OCI-LY7 (cell line): ENCODE results near the gene TMCC1. TPM values are rescaled to one million over a fixed set of nuclear protein-coding genes. Genes with fewer than 3 reads are reported as not detected.

Experiments
- BruUV-seq: library from RNA; stranded (reverse); fragments of 400-500 nt; replicated peaks from 2 replicates; lab custom pipeline; 2021; lab: Mats Ljungman, UMichigan
- CTCF ChIA-PET: fragments of 300-600 bp; sonication (Branson Sonifier 250); formaldehyde crosslinking; loops from one replicate; lab custom pipeline; 2022; ENCODE audit warnings: antibody characterized with exemption; ENCODE audit not compliant: unreplicated experiment; lab: Charles Lee
- POLR2A ChIA-PET: fragments of 300-600 bp; sonication (Branson Sonifier 250); formaldehyde crosslinking; loops from one replicate; lab custom pipeline; 2022; ENCODE audit warnings: antibody characterized with exemption; lab: Charles Lee
- DNase-seq: peaks from one replicate; pipeline ENCODE4 v3.0.0-alpha.2; 2015; ENCODE audit warnings: low spot score
- H2AFZ ChIP-seq: fragments of 200-600 bp; sonication (generic), shearing (Covaris generic); 2 replicates; pipeline ENCODE4 v1.6.1; 2014; ENCODE audit warnings: mild to moderate bottlenecking, antibody characterized with exemption, low read length, moderate library complexity
- H3K27ac ChIP-seq: fragments of 200-600 bp; sonication (generic); 2 replicates; pipeline ENCODE4 v1.5.1; 2014; ENCODE audit warnings: mixed run types, low read depth, mild to moderate bottlenecking, moderate library complexity, low read length, inconsistent platforms; ENCODE audit not compliant: poor library complexity, severe bottlenecking
- H3K36me3 ChIP-seq: fragments of 200-600 bp; sonication (generic); 2 replicates; pipeline ENCODE4 v1.6.1; 2014; ENCODE audit warnings: mild to moderate bottlenecking, antibody characterized with exemption, low read length, moderate library complexity, mixed read lengths; ENCODE audit not compliant: insufficient read depth
- H3K4me1 ChIP-seq: fragments of 200-600 bp; sonication (generic); 2 replicates; pipeline ENCODE4 v1.5.1; 2014; ENCODE audit warnings: mild to moderate bottlenecking, low read length; ENCODE audit not compliant: insufficient read depth, poor library complexity, severe bottlenecking
- H3K4me2 ChIP-seq: fragments of 200-600 bp; sonication (generic); 2 replicates; pipeline ENCODE4 v1.6.1; 2014; ENCODE audit warnings: mild to moderate bottlenecking, low read length
- H3K4me3 ChIP-seq: fragments of 200-600 bp; sonication (generic); 2 replicates; pipeline ENCODE4 v1.5.1; 2014; ENCODE audit warnings: mild to moderate bottlenecking, low read depth, low read length; ENCODE audit not compliant: poor library complexity, severe bottlenecking
- H3K79me2 ChIP-seq: fragments of 200-600 bp; sonication (generic); 2 replicates; pipeline ENCODE4 v1.6.1; 2016; ENCODE audit warnings: low read depth, mild to moderate bottlenecking, low read length, moderate library complexity, mixed read lengths; ENCODE audit not compliant: insufficient read depth
- H3K9me2 ChIP-seq: fragments of 200-600 bp; sonication (generic); 2 replicates; pipeline ENCODE4 v1.6.1; 2016; ENCODE audit warnings: mild to moderate bottlenecking, low read length, mixed read lengths; ENCODE audit not compliant: insufficient read depth
- H3K9me3 ChIP-seq: fragments of 200-600 bp; sonication (generic); 2 replicates; pipeline ENCODE4 v1.6.1; 2014; ENCODE audit warnings: mild to moderate bottlenecking, mixed run types, low read length, mixed read lengths
- H4K20me1 ChIP-seq: fragments of 200-600 bp; sonication (generic); 2 replicates; pipeline ENCODE4 v1.6.1; 2014; ENCODE audit warnings: mild to moderate bottlenecking, antibody characterized with exemption, low read length, moderate library complexity, mixed read lengths; ENCODE audit not compliant: insufficient read depth
- CTCF ChIP-seq: fragments of 200-600 bp; sonication (generic); conservative IDR thresholded peaks from 2 replicates; pipeline ENCODE4 v1.5.1; 2014; ENCODE audit warnings: mild to moderate bottlenecking, antibody characterized with exemption, low read length, moderate library complexity, mixed read lengths
- EZH2phosphoT487 ChIP-seq: fragments of 200-600 bp; sonication (generic); IDR thresholded peaks from 2 replicates; pipeline ENCODE4 v1.6.1; 2018; ENCODE audit warnings: low read depth, borderline replicate concordance, mild to moderate bottlenecking, mixed run types, antibody characterized with exemption, low read length, moderate library complexity, mixed read lengths
- intact Hi-C: fragments of 100-400 bp; cut with micrococcal nuclease; formaldehyde crosslinking; loops from one replicate; pipeline ENCODE4 v1.10.0; 2022; ENCODE audit not compliant: unreplicated experiment
- total RNA-seq, 2 experiments: library from RNA; depleted of rRNA in 1 of 2; stranded (reverse); fragments of >200 nt in 1 of 2; shearing (Covaris generic) in 1 of 2; gene quantifications; 2 replicates each; pipeline ENCODE4 v1.2.3, GENCODE V29; 2014 to 2022

The TMCC1 gene
- total RNA-seq, 2 experiments from 2014 or later: 31.7 to 38.8 TPM

GRCh38 chr3:129777806-129778205 lies 115.7 kb downstream of the TMCC1 start:
- no peak for TF ChIP-seq EZH2phosphoT487
- no peak for TF ChIP-seq CTCF
- Histone ChIP-seq H3K9me3 (peaks cover 12% of the 10 kb centered on the region; the same call in 1 of the 2 replicates), H3K4me1 (peaks cover 3% of the 10 kb centered on the region), H3K4me3 (no peak overlapping the region), H3K27ac (no peak overlapping the region), H4K20me1 (no peaks in the 10 kb centered on the region), H3K36me3 (peaks cover 28% of the 10 kb centered on the region), H3K9me2 (no peaks in the 10 kb centered on the region), H2AFZ (no peak overlapping the region), H3K4me2 (no peak overlapping the region), H3K79me2 (no peaks in the 10 kb centered on the region)
- POLR2A ChIA-PET: no interaction called here
- intact Hi-C loops: no loop called here
- no TSS peak for BruUV-seq
- CTCF ChIA-PET: no interaction called here
- DNase-seq: no peak

GRCh38 chr3:129775870-129776269 lies 117.6 kb downstream of the TMCC1 start:
- BruUV-seq: no TSS peak
- no peak for TF ChIP-seq CTCF
- no peak for TF ChIP-seq EZH2phosphoT487
- Histone ChIP-seq H3K4me2 (no peak overlapping the region), H3K79me2 (no peaks in the 10 kb centered on the region), H3K9me2 (no peaks in the 10 kb centered on the region), H4K20me1 (no peaks in the 10 kb centered on the region), H3K9me3 (peaks cover 12% of the 10 kb centered on the region; the same call in 1 of the 2 replicates), H3K4me3 (no peak overlapping the region), H3K36me3 (peaks cover 28% of the 10 kb centered on the region), H3K4me1 (peaks cover 3% of the 10 kb centered on the region), H2AFZ (no peak overlapping the region), H3K27ac (no peak overlapping the region)
- ChIA-PET POLR2A (interaction anchor here (0.7 kb wide), 1 partner anchor 138 kb away, joined by 3 read pairs; no protein-coding TSS in a partner anchor), CTCF (no interaction called here)
- DNase-seq: no peak
- intact Hi-C loops: no loop called here

GRCh38 chr3:129773691-129774663 lies 119.5 kb downstream of the TMCC1 start:
- peaks cover 3% of the 10 kb centered on the region; the same call in 1 of the 2 replicates for H3K9me3 ChIP-seq
- intact Hi-C loops: no loop called here
- ChIA-PET CTCF (no interaction called here), POLR2A (interaction anchor here (0.6 to 1.1 kb wide), 3 partner anchors 14 to 28 kb away, joined by 3 to 4 read pairs (median 3); no protein-coding TSS in a partner anchor)
- H3K36me3 ChIP-seq: peaks cover 19% of the 10 kb centered on the region
- no peaks in the 10 kb centered on the region for H4K20me1 ChIP-seq
- H3K27ac ChIP-seq: no peak overlapping the region
- H3K4me2 ChIP-seq: no peak overlapping the region
- no peak for DNase-seq
- no TSS peak for BruUV-seq
- H3K9me2 ChIP-seq: no peaks in the 10 kb centered on the region
- H3K4me3 ChIP-seq: no peak overlapping the region
- no peak overlapping the region for H2AFZ ChIP-seq
- H3K4me1 ChIP-seq: peaks cover 3% of the 10 kb centered on the region
- H3K79me2 ChIP-seq: no peaks in the 10 kb centered on the region
- TF ChIP-seq EZH2phosphoT487 (no peak), CTCF (no peak)
